Caco-2 (cell line): ENCODE results near the gene ALKBH5. TPM values are rescaled to one million over a fixed set of nuclear protein-coding genes. Genes with fewer than 3 reads are reported as not detected.

Experiments used
- BruUV-seq: library from RNA; stranded (reverse); fragments of 400-500 nt; replicated peaks from 2 replicates; lab custom pipeline; 2021; lab: Mats Ljungman, UMichigan
- CTCF ChIA-PET: fragments of 300-600 bp; sonication (Branson Sonifier 250); formaldehyde crosslinking; loops from one replicate; lab custom pipeline; 2022; ENCODE audit warnings: antibody characterized with exemption; lab: Charles Lee
- POLR2A ChIA-PET: fragments of 300-600 bp; sonication (Branson Sonifier 250); formaldehyde crosslinking; loops from one replicate; lab custom pipeline; 2022; ENCODE audit warnings: antibody characterized with exemption; lab: Charles Lee
- DNase-seq, 2 experiments: peaks; one replicate each; pipeline versions ENCODE4 v3.0.0 to v3.0.0-alpha.2; 2020 to 2022
- H3K27me3 ChIP-seq: replicated peaks from 2 replicates; pipeline ENCODE4 v1.6.0; 2011; ENCODE audit warnings: low read length; ENCODE audit not compliant: control insufficient read depth, insufficient read depth
- H3K36me3 ChIP-seq: 2 replicates; pipeline ENCODE4 v1.5.1; 2011; ENCODE audit warnings: low read length; ENCODE audit not compliant: control insufficient read depth, insufficient read depth
- H3K4me1 ChIP-seq: fragments of 250-450 bp; sonication (Bioruptor Pico); 2 replicates; pipeline ENCODE4 v1.5.1; 2020; ENCODE audit warnings: mild to moderate bottlenecking
- H3K4me3 ChIP-seq: 2 replicates; pipeline ENCODE4 v1.5.1; 2011; ENCODE audit warnings: low read depth, mild to moderate bottlenecking, control low read depth, low read length
- H3K9me3 ChIP-seq: fragments of 250-450 bp; sonication (Bioruptor Pico); 2 replicates; pipeline ENCODE4 v1.5.1; 2020; ENCODE audit warnings: mild to moderate bottlenecking, moderate library complexity
- H3K27ac Mint-ChIP-seq: one replicate; pipeline ENCODE4 v1.8.0; 2022; ENCODE audit warnings: mixed read lengths; ENCODE audit not compliant: unreplicated experiment
- H3K27me3 Mint-ChIP-seq: one replicate; pipeline ENCODE4 v1.8.0; 2022; ENCODE audit warnings: mixed read lengths; ENCODE audit not compliant: insufficient read depth, unreplicated experiment
- H3K36me3 Mint-ChIP-seq: one replicate; pipeline ENCODE4 v1.8.0; 2022; ENCODE audit warnings: mild to moderate bottlenecking, mixed read lengths; ENCODE audit not compliant: insufficient read depth, unreplicated experiment
- H3K4me1 Mint-ChIP-seq: one replicate; pipeline ENCODE4 v1.8.0; 2022; ENCODE audit warnings: low read depth, mixed read lengths; ENCODE audit not compliant: unreplicated experiment
- H3K4me3 Mint-ChIP-seq: one replicate; pipeline ENCODE4 v1.8.0; 2022; ENCODE audit warnings: mild to moderate bottlenecking, moderate library complexity, mixed read lengths; ENCODE audit not compliant: unreplicated experiment
- H3K9me3 Mint-ChIP-seq: one replicate; pipeline ENCODE4 v1.8.0; 2022; ENCODE audit warnings: mixed read lengths; ENCODE audit not compliant: unreplicated experiment
- CTCF ChIP-seq, 2 experiments: fragments of 200-600 bp in 1 of 2; IDR thresholded peaks; 1 replicate in 1 of 2; 2 replicates in 1 of 2; pipeline versions ENCODE4 v1.5.1 to v1.8.0; 2011 to 2022; ENCODE audit warnings: antibody characterized with exemption in 1 of 2, control low read depth in 1 of 2, inconsistent platforms in 1 of 2, low read depth in 1 of 2, low read length in 1 of 2, mild to moderate bottlenecking in 1 of 2, moderate library complexity in 1 of 2; ENCODE audit not compliant: insufficient read depth in 1 of 2, severe bottlenecking in 1 of 2, unreplicated experiment in 1 of 2
- intact Hi-C: fragments of 100-400 bp; cut with micrococcal nuclease; formaldehyde crosslinking; loops from one replicate; pipeline ENCODE4 v1.10.0; 2022; ENCODE audit not compliant: unreplicated experiment
- total RNA-seq: library from RNA; stranded (reverse); gene quantifications from 2 replicates; pipeline ENCODE4 v1.2.3, GENCODE V29; 2022

The ALKBH5 gene
- total RNA-seq, 1 experiment from 2014 or later: 101 TPM

- BruUV-seq: no TSS peak
- H3K9me3 ChIP-seq: no peaks in the 10 kb centered on the region
- POLR2A ChIA-PET: no interaction called here
- Mint-ChIP-seq H3K36me3 (no peaks in the 10 kb centered on the region), H3K9me3 (no peaks in the 10 kb centered on the region), H3K27ac (no peak overlapping the region), H3K4me3 (no peak overlapping the region), H3K4me1 (peaks cover 10% of the 10 kb centered on the region), H3K27me3 (no peaks in the 10 kb centered on the region)
- H3K27me3 ChIP-seq: no peaks in the 10 kb centered on the region
- DNase-seq: no peak
- H3K4me1 ChIP-seq: peaks cover 9% of the 10 kb centered on the region
- CTCF ChIA-PET: no interaction called here
- no peak for TF ChIP-seq CTCF (IDR thresholded peaks at IDR 0.05; ENCODE audit: insufficient read depth in 1 of 2, low read depth in 1 of 2, low read length in 1 of 2, severe bottlenecking in 1 of 2, unreplicated experiment in 1 of 2)
- H3K4me3 ChIP-seq: no peak overlapping the region
- H3K36me3 ChIP-seq: no peaks in the 10 kb centered on the region
- intact Hi-C loops: no loop called here
Observed at GRCh38 chr17:18166894-18167293, 16.7 kb upstream of the ALKBH5 start.

- intact Hi-C loops: no loop called here
- no peaks in the 10 kb centered on the region for H3K36me3 ChIP-seq
- Mint-ChIP-seq H3K27ac (no peak overlapping the region), H3K4me1 (peaks cover 10% of the 10 kb centered on the region), H3K9me3 (no peaks in the 10 kb centered on the region), H3K4me3 (no peak overlapping the region), H3K36me3 (no peaks in the 10 kb centered on the region), H3K27me3 (no peaks in the 10 kb centered on the region)
- no peaks in the 10 kb centered on the region for H3K27me3 ChIP-seq
- no peak overlapping the region for H3K4me3 ChIP-seq
- H3K4me1 ChIP-seq: peaks cover 9% of the 10 kb centered on the region
- BruUV-seq: no TSS peak
- ChIA-PET POLR2A (no interaction called here), CTCF (interaction anchor here (1.0 kb wide), 1 partner anchor 16 kb away, joined by 3 read pairs; the partner anchor contains the start of gene ALKBH5)
- no peak for DNase-seq
- TF ChIP-seq CTCF (IDR thresholded peaks at IDR 0.05; ENCODE audit: insufficient read depth in 1 of 2, low read depth in 1 of 2, low read length in 1 of 2, severe bottlenecking in 1 of 2, unreplicated experiment in 1 of 2): no peak
- no peaks in the 10 kb centered on the region for H3K9me3 ChIP-seq
Observed at GRCh38 chr17:18167421-18167820, 16.2 kb upstream of the ALKBH5 start.

- DNase-seq: no peak
- H3K4me1 ChIP-seq: no peaks in the 10 kb centered on the region
- Mint-ChIP-seq H3K36me3 (no peaks in the 10 kb centered on the region), H3K27ac (no peak overlapping the region), H3K9me3 (no peaks in the 10 kb centered on the region), H3K4me3 (no peak overlapping the region), H3K27me3 (no peaks in the 10 kb centered on the region), H3K4me1 (no peaks in the 10 kb centered on the region)
- H3K36me3 ChIP-seq: no peaks in the 10 kb centered on the region
- CTCF ChIA-PET: interaction anchor here (1.3 kb wide), 1 partner anchor 11 kb away, joined by 6 read pairs; the partner anchor contains the start of gene ALKBH5
- H3K4me3 ChIP-seq: no peak overlapping the region
- POLR2A ChIA-PET: no interaction called here
- intact Hi-C loops: no loop called here
- no peaks in the 10 kb centered on the region for H3K9me3 ChIP-seq
- H3K27me3 ChIP-seq: no peaks in the 10 kb centered on the region
- no TSS peak for BruUV-seq
- TF ChIP-seq CTCF (IDR thresholded peaks at IDR 0.05; ENCODE audit: insufficient read depth in 1 of 2, low read depth in 1 of 2, low read length in 1 of 2, severe bottlenecking in 1 of 2, unreplicated experiment in 1 of 2): no peak
Observed at GRCh38 chr17:18172531-18173278, 10.9 kb upstream of the ALKBH5 start.
